Measurements from ENCODE around the gene ABLIM3. TPM values are rescaled to one million over a fixed set of nuclear protein-coding genes. Genes with fewer than 3 reads are reported as not detected.

Gene ABLIM3
- total RNA-seq, 1 donor from 2014 or later = 122 TPM

DNA sequence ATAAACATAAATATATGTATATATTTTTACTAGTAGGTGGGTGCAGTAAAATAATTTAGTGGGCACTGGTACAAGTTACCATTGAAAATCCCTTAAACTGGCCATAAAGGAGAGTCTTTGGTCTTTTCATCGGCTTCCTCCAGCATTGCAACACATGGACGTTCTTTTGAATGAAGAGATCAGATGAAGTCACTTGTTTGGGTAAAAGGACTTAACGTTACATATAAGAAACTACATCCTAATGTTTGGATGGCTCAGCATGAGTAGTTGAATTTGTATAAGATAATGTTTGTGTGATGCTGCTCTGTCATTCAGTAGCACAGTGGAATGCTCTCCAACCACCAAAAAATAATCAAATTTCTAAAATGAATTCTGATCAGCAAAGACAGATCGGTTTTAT is 161.9 kb downstream of the ABLIM3 start:
- intact Hi-C loops (cut with micrococcal nuclease) = no loop called here
- Histone ChIP-seq H3K4me1 (peaks cover 73% of the 10 kb centered on the region), H3K4me3 (no peak overlapping the region), H3K27me3 (ENCODE audit: low read depth) (no peaks in the 10 kb centered on the region), H3K36me3 (peaks cover 67% of the 10 kb centered on the region), H3K9me3 (replicated peaks) (no peaks in the 10 kb centered on the region), H3K27ac (replicated peaks) (peak overlapping the region; percentile 92)
- DNase-seq = no peak
- TF ChIP-seq, protein P1, sequence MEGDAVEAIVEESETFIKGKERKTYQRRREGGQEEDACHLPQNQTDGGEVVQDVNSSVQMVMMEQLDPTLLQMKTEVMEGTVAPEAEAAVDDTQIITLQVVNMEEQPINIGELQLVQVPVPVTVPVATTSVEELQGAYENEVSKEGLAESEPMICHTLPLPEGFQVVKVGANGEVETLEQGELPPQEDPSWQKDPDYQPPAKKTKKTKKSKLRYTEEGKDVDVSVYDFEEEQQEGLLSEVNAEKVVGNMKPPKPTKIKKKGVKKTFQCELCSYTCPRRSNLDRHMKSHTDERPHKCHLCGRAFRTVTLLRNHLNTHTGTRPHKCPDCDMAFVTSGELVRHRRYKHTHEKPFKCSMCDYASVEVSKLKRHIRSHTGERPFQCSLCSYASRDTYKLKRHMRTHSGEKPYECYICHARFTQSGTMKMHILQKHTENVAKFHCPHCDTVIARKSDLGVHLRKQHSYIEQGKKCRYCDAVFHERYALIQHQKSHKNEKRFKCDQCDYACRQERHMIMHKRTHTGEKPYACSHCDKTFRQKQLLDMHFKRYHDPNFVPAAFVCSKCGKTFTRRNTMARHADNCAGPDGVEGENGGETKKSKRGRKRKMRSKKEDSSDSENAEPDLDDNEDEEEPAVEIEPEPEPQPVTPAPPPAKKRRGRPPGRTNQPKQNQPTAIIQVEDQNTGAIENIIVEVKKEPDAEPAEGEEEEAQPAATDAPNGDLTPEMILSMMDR (IDR thresholded peaks at IDR 0.05; ENCODE audit: borderline replicate concordance) = no peak

DNA sequence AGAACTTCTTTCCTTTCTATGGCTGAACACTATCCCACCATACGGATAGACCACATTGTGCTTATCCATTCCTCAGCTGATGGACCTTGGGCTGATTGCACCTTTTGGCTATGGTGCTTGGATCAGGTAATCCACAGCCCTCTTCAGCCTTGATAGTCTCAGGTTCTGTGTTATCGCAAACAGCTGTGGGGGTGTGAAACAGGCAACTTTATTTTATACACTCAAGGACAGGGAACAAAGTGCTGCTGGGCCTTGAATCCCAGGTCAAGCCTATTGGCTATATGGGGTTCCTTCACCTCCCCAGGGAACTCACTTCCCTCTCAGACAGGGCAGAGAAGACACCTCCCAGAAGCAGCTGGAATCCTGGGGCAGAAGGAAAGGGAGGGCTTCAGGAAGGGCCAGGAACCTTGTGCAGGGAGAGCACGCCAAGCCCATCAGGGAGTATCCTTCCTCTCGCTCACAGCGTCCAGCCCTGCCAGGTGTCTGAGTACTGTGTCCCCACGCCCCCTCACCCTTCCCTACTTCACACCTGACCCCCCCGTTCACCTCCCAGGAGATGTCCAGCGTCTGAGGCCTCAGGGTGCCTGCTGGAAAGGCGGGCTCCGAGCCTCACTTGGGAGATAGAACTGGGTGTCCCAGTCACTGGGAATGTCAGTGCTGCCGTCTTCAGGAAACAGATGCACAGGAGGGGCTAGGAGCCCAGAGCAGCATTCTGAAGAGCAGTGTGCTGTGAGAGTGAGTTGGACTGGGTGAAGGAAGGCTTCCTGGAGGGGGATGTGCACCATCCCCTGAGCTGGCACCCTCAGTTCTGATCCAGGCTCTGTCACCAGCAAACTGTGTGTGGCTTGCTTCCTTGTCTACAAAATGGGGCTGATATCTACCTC is 163.1 kb downstream of the ABLIM3 start:
- TF ChIP-seq, protein P1 (IDR thresholded peaks at IDR 0.05; ENCODE audit: borderline replicate concordance) = no peak
- H3K36me3 ChIP-seq = peaks cover 78% of the 10 kb centered on the region
- no peaks in the 10 kb centered on the region for H3K9me3 ChIP-seq (replicated peaks)
- peaks cover 61% of the 10 kb centered on the region for H3K4me1 ChIP-seq
- DNase-seq = peak; percentile 38
- no peaks in the 10 kb centered on the region for H3K27me3 ChIP-seq (ENCODE audit: low read depth)
- intact Hi-C loops (cut with micrococcal nuclease) = no loop called here
- peak overlapping the region; percentile 92 for H3K27ac ChIP-seq (replicated peaks)
- H3K4me3 ChIP-seq = no peak overlapping the region

DNA sequence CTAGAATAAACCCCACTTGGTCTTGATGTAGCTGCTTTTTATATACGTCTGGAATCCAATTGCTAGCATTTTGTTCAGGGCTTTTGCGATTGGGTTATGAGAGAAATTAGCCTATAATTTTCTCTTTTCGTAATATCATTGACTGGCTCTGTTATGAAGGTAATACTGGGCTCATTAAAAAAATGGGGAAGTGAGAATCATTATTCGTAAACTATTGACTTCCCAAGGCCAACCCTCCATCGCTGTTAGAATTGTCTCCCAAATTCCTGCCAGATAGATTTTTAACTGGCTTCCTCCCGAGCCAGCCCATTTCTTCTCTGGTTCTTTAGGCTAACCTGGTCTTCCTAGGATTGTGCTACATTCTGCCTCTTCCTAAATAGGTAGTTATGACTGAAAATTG is 168.1 kb downstream of the ABLIM3 start:
- intact Hi-C loops (cut with micrococcal nuclease) = no loop called here
- peak overlapping the region; percentile 32 for H3K27ac ChIP-seq (replicated peaks)

More for the DNA sequence above, 168.1 kb downstream of the ABLIM3 start:
- Histone ChIP-seq H3K36me3 (peaks cover 81% of the 10 kb centered on the region), H3K4me1 (peaks cover 38% of the 10 kb centered on the region), H3K27me3 (ENCODE audit: low read depth) (no peaks in the 10 kb centered on the region), H3K4me3 (no peak overlapping the region), H3K9me3 (replicated peaks) (no peaks in the 10 kb centered on the region)
- no peak for DNase-seq
- TF ChIP-seq, protein P1 (IDR thresholded peaks at IDR 0.05; ENCODE audit: borderline replicate concordance) = no peak

Other genes starting within 250 kb of the ABLIM3 start
- 9.4 TPM for gene SH3TC2, start 78.4 kb upstream of the ABLIM3 start, total RNA-seq
- gene AFAP1L1, start 130.4 kb downstream of the ABLIM3 start, total RNA-seq = 40.6 TPM
- gene GRPEL2, start 204.0 kb downstream of the ABLIM3 start, total RNA-seq = 7.6 TPM
- 3.2 TPM for gene PCYOX1L, start 216.6 kb downstream of the ABLIM3 start, total RNA-seq
- not detected for gene IL17B, start 237.8 kb downstream of the ABLIM3 start, total RNA-seq

All from left ventricle myocardium inferior (tissue), 1 donor.